ENCODE data around the gene SYCN. TPM values are rescaled to one million over a fixed set of nuclear protein-coding genes. Genes with fewer than 3 reads are reported as not detected.

SYCN gene
- total and polyA plus RNA-seq, 2 experiments from 2014 or later, result not detected

- Histone ChIP-seq H3K27me3 (peaks cover 6% of the 10 kb centered on the region), H3K4me1 (ENCODE audit: low read depth) (no peaks in the 10 kb centered on the region), H3K27ac (no peak overlapping the region), H3K36me3 (no peaks in the 10 kb centered on the region), H3K4me3 (no peak overlapping the region), H3K9me3 (ENCODE audit: low read depth) (no peaks in the 10 kb centered on the region)
- TF ChIP-seq CTCF (IDR thresholded peaks at IDR 0.05; ENCODE audit: low read depth, low read length), result no peak
- no peak for DNase-seq (ENCODE audit: low read depth in 1 of 2, low spot score in 1 of 2)
Observed at GRCh38 chr19:39240421-39240820, 36.4 kb upstream of the SYCN start.

GRCh38 chr19:39238944-39239343 lies 34.9 kb upstream of the SYCN start:
- Histone ChIP-seq H3K27me3 (peaks cover 6% of the 10 kb centered on the region), H3K36me3 (no peaks in the 10 kb centered on the region), H3K4me1 (ENCODE audit: low read depth) (no peaks in the 10 kb centered on the region), H3K27ac (no peak overlapping the region), H3K9me3 (ENCODE audit: low read depth) (no peaks in the 10 kb centered on the region), H3K4me3 (no peak overlapping the region)
- TF ChIP-seq CTCF (IDR thresholded peaks at IDR 0.05; ENCODE audit: low read depth, low read length), result no peak
- no peak for DNase-seq (ENCODE audit: low read depth in 1 of 2, low spot score in 1 of 2)

GRCh38 chr19:39238209-39238608 lies 34.1 kb upstream of the SYCN start:
- Histone ChIP-seq H3K4me3 (no peak overlapping the region), H3K9me3 (ENCODE audit: low read depth) (no peaks in the 10 kb centered on the region), H3K36me3 (no peaks in the 10 kb centered on the region), H3K4me1 (ENCODE audit: low read depth) (no peaks in the 10 kb centered on the region), H3K27me3 (peaks cover 4% of the 10 kb centered on the region), H3K27ac (no peak overlapping the region)
- DNase-seq (ENCODE audit: low read depth in 1 of 2, low spot score in 1 of 2), result no peak
- TF ChIP-seq CTCF (IDR thresholded peaks at IDR 0.05; ENCODE audit: low read depth, low read length), result no peak

GRCh38 chr19:39237200-39238184 lies 33.4 kb upstream of the SYCN start:
- peak in 1 of 2 donors; percentile 21 for DNase-seq (ENCODE audit: low read depth in 1 of 2, low spot score in 1 of 2)
- H3K27me3 ChIP-seq, result peaks cover 8% of the 10 kb centered on the region
- H3K27ac ChIP-seq, result no peak overlapping the region
- H3K9me3 ChIP-seq (ENCODE audit: low read depth), result no peaks in the 10 kb centered on the region
- no peaks in the 10 kb centered on the region for H3K36me3 ChIP-seq
- TF ChIP-seq CTCF (IDR thresholded peaks at IDR 0.05; ENCODE audit: low read depth, low read length), result no peak
- H3K4me3 ChIP-seq, result no peak overlapping the region
- no peaks in the 10 kb centered on the region for H3K4me1 ChIP-seq (ENCODE audit: low read depth)

GRCh38 chr19:39236527-39236926 lies 32.5 kb upstream of the SYCN start:
- no peak for TF ChIP-seq CTCF (IDR thresholded peaks at IDR 0.05; ENCODE audit: low read depth, low read length)
- Histone ChIP-seq H3K4me1 (ENCODE audit: low read depth) (no peaks in the 10 kb centered on the region), H3K27me3 (peaks cover 13% of the 10 kb centered on the region), H3K36me3 (no peaks in the 10 kb centered on the region), H3K9me3 (ENCODE audit: low read depth) (no peaks in the 10 kb centered on the region), H3K27ac (no peak overlapping the region), H3K4me3 (no peak overlapping the region)
- no peak for DNase-seq (ENCODE audit: low read depth in 1 of 2, low spot score in 1 of 2)
